Tibial artery (tissue), 4 donors: ENCODE results near the gene DYNLT4.
"Not testable (repeated sequence)": the region's sequence is repeated elsewhere in the genome, so short reads cannot be mapped to it uniquely, and the experiment has no call there.

Experiments used
- DNase-seq, 2 donors: peaks; one replicate each; pipeline ENCODE4 v3.0.0-alpha.2; 2019
- H3K27ac ChIP-seq, 2 donors: fragments of 200-600 bp; sonication (generic) in 1 of 2; 1 replicate in 1 of 2; 2 replicates in 1 of 2; pipeline ENCODE4 v1.5.1; 2018 to 2019; ENCODE audit warnings: mild to moderate bottlenecking in 1 of 2
- H3K27me3 ChIP-seq, 2 donors: fragments of 200-600 bp; sonication (generic) in 1 of 2; one replicate each; pipeline versions ENCODE4 v1.5.1 to v1.6.0; 2016 to 2019
- H3K36me3 ChIP-seq, 3 donors: fragments of 200-600 bp; sonication (generic) in 2 of 3; one replicate each; pipeline ENCODE4 v1.5.1; 2016 to 2019; ENCODE audit warnings: mild to moderate bottlenecking in 2 of 3
- H3K4me1 ChIP-seq, 4 donors: fragments of 200-600 bp; sonication (generic) in 2 of 4; 1 replicate in 3 of 4; 2 replicates in 1 of 4; pipeline ENCODE4 v1.5.1; 2016 to 2019
- H3K4me3 ChIP-seq, 2 donors: fragments of 200-600 bp; sonication (generic) in 1 of 2; 1 replicate in 1 of 2; 2 replicates in 1 of 2; pipeline ENCODE4 v1.5.1; 2018 to 2019; ENCODE audit warnings: mild to moderate bottlenecking in 2 of 2
- H3K9me3 ChIP-seq, 3 donors: fragments of 200-600 bp; sonication (generic) in 1 of 3; one replicate each; pipeline ENCODE4 v1.5.1; 2016 to 2019
- CTCF ChIP-seq, 2 experiments: fragments of 200-600 bp in 1 of 2; fragments of 450-650 bp in 1 of 2; IDR thresholded peaks; one replicate each; pipeline ENCODE4 v1.5.1; 2017 to 2019; ENCODE audit warnings: antibody characterized with exemption in 2 of 2, mild to moderate bottlenecking in 1 of 2, moderate library complexity in 1 of 2
- intact Hi-C: fragments of 100-400 bp; cut with DNase I; formaldehyde crosslinking; loops from one replicate; pipeline ENCODE4 v1.15.0; 2023; ENCODE audit warnings: low total_unique reads

Gene DYNLT4

GRCh38 chr1:44842486-44842861 is 35.3 kb upstream of the DYNLT4 start:
- no peak for DNase-seq
- TF ChIP-seq CTCF (IDR thresholded peaks at IDR 0.05): no peak
- intact Hi-C loops: no loop called here
- Histone ChIP-seq H3K36me3 (no peaks in the 10 kb centered on the region), H3K9me3 (no peaks in the 10 kb centered on the region), H3K4me3 (peak overlapping the region; percentile 54 to 74), H3K4me1 (peaks cover 0 to 22% (median 3%) of the 10 kb centered on the region in 4 donors), H3K27me3 (no peaks in the 10 kb centered on the region), H3K27ac (peak overlapping the region; percentile 71 to 72)

GRCh38 chr1:44839576-44839975 is 32.4 kb upstream of the DYNLT4 start:
- no peaks in the 10 kb centered on the region for H3K9me3 ChIP-seq
- TF ChIP-seq CTCF (IDR thresholded peaks at IDR 0.05): no peak
- no peaks in the 10 kb centered on the region for H3K27me3 ChIP-seq
- DNase-seq: no peak
- no peak overlapping the region for H3K4me3 ChIP-seq
- H3K4me1 ChIP-seq: peaks cover 0 to 28% (median 3%) of the 10 kb centered on the region in 4 donors
- no peaks in the 10 kb centered on the region for H3K36me3 ChIP-seq
- intact Hi-C loops: loop anchor here (5.0 kb wide), 1 partner anchor 173 kb away; the partner anchor contains the start of genes HECTD3 and UROD
- H3K27ac ChIP-seq: no peak overlapping the region

GRCh38 chr1:44838294-44838693 is 31.1 kb upstream of the DYNLT4 start:
- intact Hi-C loops: loop anchor here (5.0 kb wide), 1 partner anchor 174 kb away; the partner anchor contains the start of genes HECTD3 and UROD

GRCh38 chr1:44835738-44836675 is 28.9 kb upstream of the DYNLT4 start:
- H3K27ac ChIP-seq: no peak overlapping the region
- intact Hi-C loops: loop anchor here (5.0 kb wide), 1 partner anchor 176 kb away; the partner anchor contains the start of genes HECTD3 and UROD

More at GRCh38 chr1:44838294-44838693, 31.1 kb upstream of the DYNLT4 start:
- not testable (repeated sequence) for H3K4me3 ChIP-seq, H3K27ac ChIP-seq, H3K27me3 ChIP-seq, DNase-seq, H3K36me3 ChIP-seq, H3K9me3 ChIP-seq
- peaks cover 0 to 24% (median 3%) of the 10 kb centered on the region in 4 donors for H3K4me1 ChIP-seq

GRCh38 chr1:44834328-44834727 is 27.2 kb upstream of the DYNLT4 start:
- no peaks in the 10 kb centered on the region for H3K27me3 ChIP-seq
- intact Hi-C loops: no loop called here
- no peak for DNase-seq
- H3K27ac ChIP-seq: no peak overlapping the region
- peaks cover 0 to 3% (median 0%) of the 10 kb centered on the region in 3 donors for H3K36me3 ChIP-seq
- no peak overlapping the region for H3K4me3 ChIP-seq
- peaks cover 0 to 6% (median 0%) of the 10 kb centered on the region in 4 donors for H3K4me1 ChIP-seq
- no peak for TF ChIP-seq CTCF (IDR thresholded peaks at IDR 0.05)
- no peaks in the 10 kb centered on the region for H3K9me3 ChIP-seq

More at GRCh38 chr1:44835738-44836675, 28.9 kb upstream of the DYNLT4 start:
- Histone ChIP-seq H3K9me3 (no peaks in the 10 kb centered on the region), H3K36me3 (no peaks in the 10 kb centered on the region), H3K27me3 (no peaks in the 10 kb centered on the region), H3K4me1 (peaks cover 0 to 6% (median 0%) of the 10 kb centered on the region in 4 donors), H3K4me3 (no peak overlapping the region)
- DNase-seq: peak; percentile 84 to 90
- peak; percentile 74 to 82 for TF ChIP-seq CTCF (IDR thresholded peaks at IDR 0.05)
